Fibroblast of skin of abdomen (primary cell): Measurements from ENCODE around the gene ADCY1.

ENCODE experiments used
- DNase-seq: peaks from one replicate; pipeline ENCODE4 v3.0.0-alpha.2; 2013

The ADCY1 gene

GRCh38 chr7:45653209-45653907 is 79.2 kb downstream of the ADCY1 start:
- no peak for DNase-seq

- no peak for DNase-seq
Measured at GRCh38 chr7:45654341-45654740, 80.2 kb downstream of the ADCY1 start.

- no peak for DNase-seq
Measured at GRCh38 chr7:45655539-45655938, 81.4 kb downstream of the ADCY1 start.

- DNase-seq, result no peak
Measured at GRCh38 chr7:45656431-45656830, 82.3 kb downstream of the ADCY1 start.

GRCh38 chr7:45657136-45657889 is 83.1 kb downstream of the ADCY1 start:
- DNase-seq, result no peak

- DNase-seq, result no peak
Measured at GRCh38 chr7:45657890-45658715, 83.9 kb downstream of the ADCY1 start.

- no peak for DNase-seq
Measured at GRCh38 chr7:45658716-45659495, 84.7 kb downstream of the ADCY1 start.

GRCh38 chr7:45659496-45660139 is 85.5 kb downstream of the ADCY1 start:
- no peak for DNase-seq

- no peak for DNase-seq
Measured at GRCh38 chr7:45660201-45660900, 86.2 kb downstream of the ADCY1 start.

GRCh38 chr7:45660901-45661211 is 86.7 kb downstream of the ADCY1 start:
- DNase-seq, result no peak

GRCh38 chr7:45661302-45661995 is 87.3 kb downstream of the ADCY1 start:
- DNase-seq, result no peak

- DNase-seq, result no peak
Measured at GRCh38 chr7:45662018-45662417, 87.8 kb downstream of the ADCY1 start.

GRCh38 chr7:45662540-45663166 is 88.5 kb downstream of the ADCY1 start:
- no peak for DNase-seq

- no peak for DNase-seq
Measured at GRCh38 chr7:45663167-45663921, 89.2 kb downstream of the ADCY1 start.

GRCh38 chr7:45663965-45664633 is 89.9 kb downstream of the ADCY1 start:
- no peak for DNase-seq

- no peak for DNase-seq
Measured at GRCh38 chr7:45665172-45665571, 91.0 kb downstream of the ADCY1 start.

GRCh38 chr7:45670227-45670626 is 96.1 kb downstream of the ADCY1 start:
- no peak for DNase-seq

GRCh38 chr7:45670717-45671116 is 96.5 kb downstream of the ADCY1 start:
- DNase-seq, result no peak

- no peak for DNase-seq
Measured at GRCh38 chr7:45677311-45677900, 103.2 kb downstream of the ADCY1 start.
